Karpas-422 (cell line): ENCODE results near the gene DPY19L1. TPM values are rescaled to one million over a fixed set of nuclear protein-coding genes. Genes with fewer than 3 reads are reported as not detected.

Experiments used
- DNase-seq: peaks from one replicate; pipeline ENCODE4 v3.0.0-alpha.2; 2015
- H2AFZ ChIP-seq: fragments of 200-600 bp; sonication (generic); 2 replicates; pipeline ENCODE4 v1.6.1; 2014; ENCODE audit warnings: antibody characterized with exemption, low read length, mixed read lengths
- H3K27ac ChIP-seq: fragments of 200-600 bp; sonication (generic); 2 replicates; pipeline ENCODE4 v1.5.1; 2014; ENCODE audit warnings: mild to moderate bottlenecking, low read length, moderate library complexity
- H3K27me3 ChIP-seq: fragments of 200-600 bp; sonication (generic); 2 replicates; pipeline ENCODE4 v1.6.1; 2014; ENCODE audit warnings: low read length, mixed read lengths
- H3K36me3 ChIP-seq: fragments of 200-600 bp; sonication (generic); 2 replicates; pipeline ENCODE4 v1.6.1; 2014; ENCODE audit warnings: low read length, mixed read lengths; ENCODE audit not compliant: insufficient read depth
- H3K4me1 ChIP-seq: fragments of 200-600 bp; sonication (generic); 2 replicates; pipeline ENCODE4 v1.6.1; 2014; ENCODE audit warnings: mild to moderate bottlenecking, low read length, mixed read lengths
- H3K4me2 ChIP-seq: fragments of 200-600 bp; sonication (generic); 2 replicates; pipeline ENCODE4 v1.6.1; 2014; ENCODE audit warnings: low read length, low read depth, mild to moderate bottlenecking; ENCODE audit not compliant: poor library complexity, severe bottlenecking
- H3K4me3 ChIP-seq: fragments of 200-600 bp; sonication (generic); 2 replicates; pipeline ENCODE4 v1.5.1; 2014; ENCODE audit warnings: mild to moderate bottlenecking, antibody characterized with exemption, low read length, mixed read lengths
- H3K79me2 ChIP-seq: fragments of 200-600 bp; sonication (generic); 2 replicates; pipeline ENCODE4 v1.6.1; 2014; ENCODE audit warnings: mild to moderate bottlenecking, low read length, mixed read lengths
- H3K9ac ChIP-seq: fragments of 200-600 bp; sonication (generic); 2 replicates; pipeline ENCODE4 v1.6.0; 2014; ENCODE audit warnings: low read length
- H3K9me2 ChIP-seq: fragments of 200-600 bp; sonication (generic), shearing (Covaris generic); replicated peaks from 2 replicates; pipeline ENCODE4 v1.6.0; 2014; ENCODE audit warnings: mild to moderate bottlenecking, low read length, moderate library complexity; ENCODE audit not compliant: insufficient read depth
- H3K9me3 ChIP-seq: fragments of 300-700, 200-600 bp; sonication (generic); 2 replicates; pipeline ENCODE4 v1.6.1; 2014; ENCODE audit warnings: low read length, mixed read lengths
- H4K20me1 ChIP-seq: fragments of 200-600 bp; sonication (generic); 2 replicates; pipeline ENCODE4 v1.6.1; 2014; ENCODE audit warnings: mild to moderate bottlenecking, antibody characterized with exemption, low read length, low read depth; ENCODE audit not compliant: insufficient read depth
- total RNA-seq: library from RNA; depleted of rRNA; stranded (reverse); fragments of >200 nt; shearing (Covaris generic); gene quantifications from 2 replicates; pipeline ENCODE4 v1.2.3, GENCODE V29; 2014; ENCODE audit warnings: low replicate concordance

Gene DPY19L1
- total RNA-seq, 1 experiment from 2014 or later: 10.3 TPM

DNA sequence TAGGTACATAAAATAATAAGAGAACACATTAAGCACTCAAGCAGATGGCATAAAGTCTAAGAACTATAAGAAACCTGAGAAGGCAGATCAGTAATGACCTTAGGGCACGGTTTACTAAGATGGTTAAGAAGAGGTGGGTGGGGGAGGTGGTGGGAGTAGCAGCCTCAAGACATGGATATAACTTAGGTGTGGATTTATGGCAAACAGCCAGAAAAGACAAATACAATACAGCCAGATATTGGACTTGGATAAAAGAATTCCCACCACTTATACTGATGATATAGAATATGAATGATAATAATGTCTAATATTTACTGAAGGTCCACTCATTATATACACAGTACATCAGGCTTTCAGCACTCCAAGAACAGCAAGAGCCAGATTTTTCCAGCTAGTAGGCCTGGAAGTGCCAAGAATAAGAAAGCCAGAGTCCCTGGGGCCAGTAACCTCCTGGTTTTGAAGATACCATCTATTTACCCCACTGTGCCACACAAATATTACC lies 11.9 kb downstream of the DPY19L1 start:
- DNase-seq: no peak
- H3K4me1 ChIP-seq: no peaks in the 10 kb centered on the region
- H4K20me1 ChIP-seq: peaks cover 39% of the 10 kb centered on the region
- no peak overlapping the region for H2AFZ ChIP-seq
- H3K9me2 ChIP-seq: no peaks in the 10 kb centered on the region
- no peaks in the 10 kb centered on the region for H3K9me3 ChIP-seq
- H3K4me3 ChIP-seq: no peak overlapping the region
- no peak overlapping the region for H3K4me2 ChIP-seq
- H3K9ac ChIP-seq: no peak overlapping the region
- no peak overlapping the region for H3K27ac ChIP-seq
- H3K79me2 ChIP-seq: no peaks in the 10 kb centered on the region
- H3K27me3 ChIP-seq: no peaks in the 10 kb centered on the region
- no peaks in the 10 kb centered on the region for H3K36me3 ChIP-seq

DNA sequence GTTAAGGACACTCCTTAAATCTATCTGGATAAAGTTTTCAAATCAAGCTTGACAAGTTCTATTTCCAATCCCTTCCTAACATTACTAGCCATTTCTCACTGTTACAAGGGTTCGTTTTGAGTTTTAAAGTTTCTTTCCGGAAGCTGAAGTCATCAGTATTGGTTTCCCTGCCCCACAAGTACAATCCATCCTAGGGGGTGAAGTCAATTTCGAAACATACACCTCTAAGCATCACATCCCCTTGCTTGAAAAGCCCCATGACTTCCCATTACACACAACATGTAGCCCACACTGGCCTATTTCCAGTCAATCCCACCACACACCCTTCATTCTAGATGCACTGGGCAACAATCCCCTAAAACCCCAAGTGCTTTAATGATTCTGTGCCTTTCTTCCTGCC lies 13.0 kb downstream of the DPY19L1 start:
- Histone ChIP-seq H3K4me1 (no peaks in the 10 kb centered on the region), H3K9me3 (no peaks in the 10 kb centered on the region), H3K4me2 (no peak overlapping the region)

DNA sequence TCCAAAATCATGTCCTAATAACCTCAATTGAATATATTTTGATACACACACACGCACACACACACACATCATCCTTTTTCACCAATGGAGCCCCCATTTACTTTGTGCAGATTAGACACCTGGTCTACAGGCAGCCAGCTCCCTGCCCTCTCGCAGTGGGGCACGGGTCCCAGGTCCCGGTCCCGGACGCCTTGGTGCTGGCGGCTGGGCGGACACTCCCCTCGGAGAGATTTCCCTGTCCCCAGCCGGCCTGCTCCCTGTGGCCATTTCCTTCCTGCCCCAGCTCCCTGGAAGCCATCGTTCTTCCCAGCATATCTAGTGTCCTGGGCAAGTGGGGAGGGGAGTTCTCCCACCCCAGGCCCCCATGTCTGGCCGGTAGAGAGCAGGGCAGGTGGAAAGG lies 14.6 kb downstream of the DPY19L1 start:
- no peak overlapping the region for H3K4me2 ChIP-seq
- no peaks in the 10 kb centered on the region for H3K9me3 ChIP-seq
- no peak overlapping the region for H3K4me3 ChIP-seq
- no peak for DNase-seq
- H2AFZ ChIP-seq: no peak overlapping the region
- no peak overlapping the region for H3K27ac ChIP-seq
- no peaks in the 10 kb centered on the region for H3K79me2 ChIP-seq
- peaks cover 26% of the 10 kb centered on the region; the same call in 1 of the 2 replicates for H4K20me1 ChIP-seq
- no peaks in the 10 kb centered on the region for H3K9me2 ChIP-seq
- no peaks in the 10 kb centered on the region for H3K4me1 ChIP-seq
- no peak overlapping the region for H3K9ac ChIP-seq
- H3K36me3 ChIP-seq: no peaks in the 10 kb centered on the region
- H3K27me3 ChIP-seq: no peaks in the 10 kb centered on the region

More for the DNA sequence above, 13.0 kb downstream of the DPY19L1 start:
- H3K27me3 ChIP-seq: no peaks in the 10 kb centered on the region
- no peak for DNase-seq
- H4K20me1 ChIP-seq: peaks cover 31% of the 10 kb centered on the region
- no peaks in the 10 kb centered on the region for H3K9me2 ChIP-seq
- no peaks in the 10 kb centered on the region for H3K79me2 ChIP-seq
- H3K9ac ChIP-seq: no peak overlapping the region
- no peak overlapping the region for H3K4me3 ChIP-seq
- no peak overlapping the region for H3K27ac ChIP-seq
- no peak overlapping the region for H2AFZ ChIP-seq
- no peaks in the 10 kb centered on the region for H3K36me3 ChIP-seq

DNA sequence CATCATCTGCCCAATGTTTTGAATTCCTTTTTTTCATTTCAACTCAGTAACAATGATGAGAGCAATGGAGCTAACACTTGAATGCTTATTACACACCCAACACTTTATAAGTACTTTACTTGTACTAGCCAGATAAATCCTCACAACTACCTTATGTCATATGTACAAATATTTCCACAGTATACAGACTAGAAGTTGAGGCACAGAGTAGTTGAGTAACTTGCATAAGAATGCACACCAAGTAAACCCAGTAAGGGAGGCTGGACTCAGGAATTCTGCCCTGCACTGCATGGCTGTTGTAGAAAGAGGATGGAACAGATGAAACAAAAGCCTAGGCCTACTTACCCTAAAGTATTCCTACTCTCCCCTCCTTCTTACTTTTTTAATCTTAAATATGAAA lies 15.8 kb downstream of the DPY19L1 start:
- Histone ChIP-seq H3K27ac (no peak overlapping the region), H3K9me3 (no peaks in the 10 kb centered on the region), H3K4me3 (no peak overlapping the region), H2AFZ (no peak overlapping the region), H3K9ac (no peak overlapping the region), H3K27me3 (no peaks in the 10 kb centered on the region), H3K79me2 (no peaks in the 10 kb centered on the region), H4K20me1 (peaks cover 23% of the 10 kb centered on the region; the same call in 1 of the 2 replicates), H3K4me2 (no peak overlapping the region), H3K4me1 (no peaks in the 10 kb centered on the region), H3K9me2 (no peaks in the 10 kb centered on the region), H3K36me3 (no peaks in the 10 kb centered on the region)
- no peak for DNase-seq

DNA sequence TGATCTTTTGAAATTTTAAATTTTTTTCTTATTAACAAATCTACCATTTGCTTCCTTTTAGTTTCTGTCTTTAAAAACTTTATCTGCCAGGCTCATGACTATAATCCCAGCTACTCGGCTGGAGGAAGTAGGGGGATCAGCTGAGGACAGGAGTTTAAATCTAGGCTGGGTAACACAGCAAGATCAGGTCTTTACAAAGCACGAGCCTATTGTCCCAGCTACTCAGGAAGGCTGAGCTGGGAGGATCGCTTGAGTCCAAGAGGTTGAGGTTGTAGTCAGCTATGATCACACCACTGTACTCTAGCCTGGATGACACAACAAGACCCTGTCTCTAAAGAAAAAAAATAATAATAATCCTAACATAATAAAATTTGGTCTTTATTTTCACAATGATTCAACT lies 17.5 kb downstream of the DPY19L1 start:
- Histone ChIP-seq H3K27me3 (no peaks in the 10 kb centered on the region), H4K20me1 (peaks cover 14% of the 10 kb centered on the region; the same call in 1 of the 2 replicates), H3K9ac (no peak overlapping the region), H3K79me2 (no peaks in the 10 kb centered on the region), H3K4me3 (no peak overlapping the region), H3K27ac (no peak overlapping the region), H3K4me1 (no peaks in the 10 kb centered on the region), H3K36me3 (no peaks in the 10 kb centered on the region), H3K4me2 (no peak overlapping the region), H2AFZ (no peak overlapping the region), H3K9me2 (no peaks in the 10 kb centered on the region), H3K9me3 (no peaks in the 10 kb centered on the region)
- no peak for DNase-seq

DNA sequence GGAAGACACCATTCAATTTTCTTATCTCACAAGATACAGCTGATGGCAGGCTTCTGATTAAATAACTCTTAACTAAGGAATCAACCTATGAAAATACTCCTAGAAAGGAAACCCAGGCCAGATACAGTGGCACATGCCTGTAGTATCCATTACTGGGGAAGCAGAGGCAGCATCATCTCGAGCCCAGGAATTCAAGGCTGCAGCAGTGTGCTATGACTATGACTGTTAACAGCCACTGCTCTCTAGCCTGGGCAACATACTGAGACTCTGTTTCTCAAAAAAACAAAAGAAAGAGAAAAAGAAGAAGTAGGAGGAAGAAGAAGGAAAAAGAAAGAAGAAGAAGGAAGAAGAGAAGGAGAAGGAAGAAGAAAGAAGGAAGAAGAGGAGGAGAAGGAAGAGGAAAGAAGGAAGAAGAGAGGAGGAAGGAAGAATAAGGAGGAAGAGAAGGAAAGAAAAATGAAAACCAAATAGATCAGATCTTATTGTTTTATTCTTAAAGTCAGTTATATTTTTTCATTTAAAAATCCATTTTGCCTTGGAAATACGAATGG lies 18.0 kb downstream of the DPY19L1 start:
- no peaks in the 10 kb centered on the region for H3K4me1 ChIP-seq
- H3K27ac ChIP-seq: no peak overlapping the region
- H3K4me2 ChIP-seq: no peak overlapping the region
- no peak overlapping the region for H3K4me3 ChIP-seq
- no peak overlapping the region for H3K9ac ChIP-seq
- no peaks in the 10 kb centered on the region for H3K79me2 ChIP-seq
- H3K27me3 ChIP-seq: no peaks in the 10 kb centered on the region
- H3K36me3 ChIP-seq: no peaks in the 10 kb centered on the region
- 0 out of 2 replicates have a peak, but pooled peaks cover 9% of the 10 kb centered on the region for H4K20me1 ChIP-seq
- H3K9me2 ChIP-seq: no peaks in the 10 kb centered on the region
- no peaks in the 10 kb centered on the region for H3K9me3 ChIP-seq
- DNase-seq: no peak
- no peak overlapping the region for H2AFZ ChIP-seq

DNA sequence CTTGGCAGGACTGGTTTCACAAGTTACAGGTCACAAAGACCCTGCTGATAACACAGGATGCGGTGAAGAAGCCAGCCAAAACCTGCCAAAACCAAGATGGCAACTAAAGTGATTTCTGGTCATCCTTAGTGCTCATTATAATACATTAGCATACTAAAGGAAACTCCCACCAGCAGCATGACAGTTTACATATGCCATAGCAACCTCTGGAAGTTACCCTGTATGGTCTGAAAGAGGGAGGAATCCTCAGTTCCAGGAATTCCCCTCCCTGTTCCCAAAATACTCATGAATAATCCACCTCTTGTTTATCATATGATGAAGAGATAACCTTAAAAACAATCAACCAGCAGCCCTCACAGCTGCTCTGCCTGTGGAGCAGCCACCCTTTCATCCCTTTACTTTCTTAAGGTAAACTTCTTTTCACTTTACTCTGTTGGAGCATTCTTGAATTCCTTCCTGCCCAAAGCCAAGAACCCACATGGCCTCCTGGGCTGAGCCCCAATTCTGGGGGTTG lies 21.9 kb downstream of the DPY19L1 start:
- no peaks in the 10 kb centered on the region for H3K27me3 ChIP-seq
- no peaks in the 10 kb centered on the region for H3K79me2 ChIP-seq
- H3K4me3 ChIP-seq: no peak overlapping the region
- H3K36me3 ChIP-seq: no peaks in the 10 kb centered on the region
- H4K20me1 ChIP-seq: 0 out of 2 replicates have a peak, but pooled peaks cover 4% of the 10 kb centered on the region
- no peak overlapping the region for H2AFZ ChIP-seq
- no peak overlapping the region for H3K27ac ChIP-seq
- H3K9me3 ChIP-seq: no peaks in the 10 kb centered on the region
- DNase-seq: no peak
- 0 out of 2 replicates have a peak, but pooled peaks cover 3% of the 10 kb centered on the region for H3K4me1 ChIP-seq
- no peak overlapping the region for H3K9ac ChIP-seq
- no peaks in the 10 kb centered on the region for H3K9me2 ChIP-seq
- H3K4me2 ChIP-seq: no peak overlapping the region

DNA sequence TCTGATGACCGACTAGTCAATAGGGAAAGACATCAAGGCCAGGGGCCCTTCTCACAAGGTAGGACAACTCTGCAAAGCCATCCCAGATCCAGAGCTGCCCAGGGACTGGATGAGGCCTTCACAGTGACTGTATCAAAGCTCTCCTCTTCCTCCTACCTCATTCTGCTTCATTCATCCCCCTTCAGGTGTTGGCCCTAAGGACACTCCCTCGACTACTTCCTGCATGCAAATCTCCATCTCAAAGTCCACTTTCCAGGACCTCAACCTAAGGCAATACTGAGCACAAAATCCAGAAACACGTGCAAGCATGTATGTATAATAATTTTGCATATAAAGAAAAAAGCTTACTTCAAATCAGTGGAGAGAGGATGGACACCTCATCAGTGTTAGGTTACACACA lies 25.1 kb downstream of the DPY19L1 start:
- Histone ChIP-seq H3K4me1 (peaks cover 13% of the 10 kb centered on the region), H3K4me3 (no peak overlapping the region), H3K36me3 (no peaks in the 10 kb centered on the region), H3K4me2 (no peak overlapping the region), H3K79me2 (no peaks in the 10 kb centered on the region), H3K27ac (no peak overlapping the region), H3K9ac (no peak overlapping the region), H4K20me1 (no peaks in the 10 kb centered on the region), H2AFZ (no peak overlapping the region), H3K9me2 (no peaks in the 10 kb centered on the region), H3K9me3 (no peaks in the 10 kb centered on the region), H3K27me3 (no peaks in the 10 kb centered on the region)
- no peak for DNase-seq
